GM12878 (cell line): ENCODE data around the gene RMP24.

Source experiments
- CEBPB ChIP-seq, 2 experiments: fragments of 150-350 bp in 1 of 2; IDR thresholded peaks; 2 replicates each; pipeline ENCODE4 v1.6.1; 2012 to 2014; ENCODE audit warnings: low read depth in 2 of 2, low read length in 2 of 2, borderline replicate concordance in 1 of 2, inconsistent platforms in 1 of 2
- CREB1 ChIP-seq: IDR thresholded peaks from 2 replicates; pipeline ENCODE4 v1.6.1; 2012; ENCODE audit warnings: low read depth, mild to moderate bottlenecking, inconsistent platforms
- CUX1 ChIP-seq: IDR thresholded peaks from 2 replicates; pipeline ENCODE4 v1.6.1; 2012; ENCODE audit warnings: improper control_type of control experiment, low read depth, low read length; ENCODE audit not compliant: insufficient replicate concordance
- DPF2 ChIP-seq: fragments of 450-650 bp; IDR thresholded peaks from 2 replicates; pipeline ENCODE4 v1.6.1; 2017; ENCODE audit warnings: mild to moderate bottlenecking
- HDAC6 ChIP-seq: fragments of 200-600 bp; sonication (generic); IDR thresholded peaks from one replicate; pipeline ENCODE4 v1.8.0; 2017; ENCODE audit warnings: antibody characterized with exemption; ENCODE audit not compliant: unreplicated experiment
- IKZF1 ChIP-seq: fragments of 450-650 bp; conservative IDR thresholded peaks from 2 replicates; pipeline ENCODE4 v1.6.1; 2017; ENCODE audit warnings: antibody characterized with exemption, mild to moderate bottlenecking
- MTA3 ChIP-seq: IDR thresholded peaks from 2 replicates; pipeline ENCODE4 v1.6.1; 2012; ENCODE audit warnings: low read length, inconsistent platforms, borderline replicate concordance
- MYC ChIP-seq: IDR thresholded peaks from 2 replicates; pipeline ENCODE4 v1.6.1; 2011; ENCODE audit warnings: mild to moderate bottlenecking, low read length, moderate library complexity, inconsistent platforms; ENCODE audit not compliant: insufficient read depth, insufficient replicate concordance, insufficient read length, severe bottlenecking
- PRDM15 ChIP-seq: fragments of 450-650 bp; formaldehyde crosslinking; IDR thresholded peaks from 2 replicates; pipeline ENCODE4 v1.4.0; 2020; ENCODE audit warnings: mild to moderate bottlenecking, moderate library complexity
- RAD21 ChIP-seq: IDR thresholded peaks from 2 replicates; pipeline ENCODE4 v1.6.1; 2011; ENCODE audit warnings: mild to moderate bottlenecking, low read depth, low read length, moderate library complexity; ENCODE audit not compliant: insufficient read depth
- REST ChIP-seq: IDR thresholded peaks from 2 replicates; pipeline ENCODE4 v1.6.1; 2012; ENCODE audit warnings: mild to moderate bottlenecking, low read depth, low read length
- SREBF1 ChIP-seq: IDR thresholded peaks from 2 replicates; pipeline ENCODE4 v1.6.1; 2012; ENCODE audit warnings: mild to moderate bottlenecking, low read length
- SUZ12 ChIP-seq: fragments of 200-600 bp; sonication (generic); IDR thresholded peaks from one replicate; pipeline ENCODE4 v1.6.1; 2018; ENCODE audit warnings: antibody characterized with exemption, mild to moderate bottlenecking; ENCODE audit not compliant: unreplicated experiment
- TCF12 ChIP-seq: IDR thresholded peaks from 2 replicates; pipeline ENCODE4 v1.6.1; 2011; ENCODE audit warnings: low read depth, mild to moderate bottlenecking, low read length
- TCF7 ChIP-seq: IDR thresholded peaks from 2 replicates; pipeline ENCODE4 v1.6.1; 2014; ENCODE audit warnings: antibody characterized with exemption, borderline replicate concordance

RMP24 gene

GRCh38 chr18:35972197-35973000 is at the start of gene RMP24 (continued):
- TF ChIP-seq PRDM15 (CRISPR knock-in tag) (no peak), MYC (peak; percentile 55), CREB1 (peak; percentile 82), SUZ12 (no peak), CEBPB (IDR thresholded peaks at IDR 0.05; ENCODE audit: borderline replicate concordance in 1 of 2, low read depth in 2 of 2, low read length in 2 of 2) (no peak), REST (peak; percentile 42; the same call in 1 of the 2 replicates), HDAC6 (no peak), TCF7 (0 out of 2 replicates have a peak, but pooled peaks have one; percentile 22), CUX1 (no peak), IKZF1 (peak; percentile 85), SREBF1 (0 out of 2 replicates have a peak, but pooled peaks have one; percentile 47), RAD21 (no peak), DPF2 (0 out of 2 replicates have a peak, but pooled peaks have one; percentile 42), TCF12 (peak; percentile 63; the same call in 1 of the 2 replicates), MTA3 (no peak)
